GM10266 (cell line): ENCODE data around the gene DAB1.
A peak's percentile ranks its signal among the peaks of the same experiment; 100 is the strongest.

ENCODE experiments used
- DNase-seq: peaks from one replicate; pipeline ENCODE4 v3.0.0; 2012; ENCODE audit errors: extremely low spot score
- TF ChIP-seq, protein P1 (sequence below): IDR thresholded peaks from 2 replicates; pipeline ENCODE4 v1.5.1; 2012; ENCODE audit warnings: mild to moderate bottlenecking, low read depth; ENCODE audit not compliant: control insufficient read depth, insufficient read depth; ENCODE audit errors: missing control alignments

Gene DAB1

DNA sequence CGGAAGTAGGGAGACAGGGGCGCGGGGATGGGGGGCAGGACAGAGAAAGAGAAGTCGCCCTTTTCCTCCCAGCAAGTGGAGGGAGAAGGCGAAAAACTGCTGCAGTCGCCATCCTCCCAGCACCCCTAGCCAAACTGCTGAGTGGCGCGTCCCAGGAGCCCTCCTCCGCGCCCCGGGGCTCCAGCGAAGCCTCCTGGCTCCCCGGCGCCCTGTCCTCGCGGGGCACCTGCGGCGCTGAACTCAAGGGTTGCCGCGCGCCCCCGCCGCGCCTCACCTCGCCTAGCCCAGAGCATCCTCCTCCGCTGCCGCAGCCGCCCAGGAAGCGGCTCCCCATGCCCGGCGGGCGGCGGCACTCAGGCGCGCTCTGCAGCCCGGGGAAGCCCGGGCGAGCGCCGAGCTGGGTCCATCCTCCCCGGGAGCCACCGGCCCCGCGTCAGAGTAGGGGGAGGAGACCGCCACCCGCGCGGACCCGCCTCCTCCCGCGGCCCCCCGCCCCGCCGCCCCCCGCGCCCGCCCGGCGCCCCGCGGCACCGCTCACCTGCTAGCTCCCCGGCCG, at the start of gene DAB1:
TSS of gene DAB1 (minus strand) at position 405 of the 556 bp plus-strand sequence. CDS start 133,030 bp downstream, outside the sequence.
- TF ChIP-seq, protein P1, sequence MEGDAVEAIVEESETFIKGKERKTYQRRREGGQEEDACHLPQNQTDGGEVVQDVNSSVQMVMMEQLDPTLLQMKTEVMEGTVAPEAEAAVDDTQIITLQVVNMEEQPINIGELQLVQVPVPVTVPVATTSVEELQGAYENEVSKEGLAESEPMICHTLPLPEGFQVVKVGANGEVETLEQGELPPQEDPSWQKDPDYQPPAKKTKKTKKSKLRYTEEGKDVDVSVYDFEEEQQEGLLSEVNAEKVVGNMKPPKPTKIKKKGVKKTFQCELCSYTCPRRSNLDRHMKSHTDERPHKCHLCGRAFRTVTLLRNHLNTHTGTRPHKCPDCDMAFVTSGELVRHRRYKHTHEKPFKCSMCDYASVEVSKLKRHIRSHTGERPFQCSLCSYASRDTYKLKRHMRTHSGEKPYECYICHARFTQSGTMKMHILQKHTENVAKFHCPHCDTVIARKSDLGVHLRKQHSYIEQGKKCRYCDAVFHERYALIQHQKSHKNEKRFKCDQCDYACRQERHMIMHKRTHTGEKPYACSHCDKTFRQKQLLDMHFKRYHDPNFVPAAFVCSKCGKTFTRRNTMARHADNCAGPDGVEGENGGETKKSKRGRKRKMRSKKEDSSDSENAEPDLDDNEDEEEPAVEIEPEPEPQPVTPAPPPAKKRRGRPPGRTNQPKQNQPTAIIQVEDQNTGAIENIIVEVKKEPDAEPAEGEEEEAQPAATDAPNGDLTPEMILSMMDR = no peak
- peak; percentile 17 for DNase-seq

GRCh38 chr1:57473448-57473847, 49.6 kb upstream of the DAB1 start:
- TF ChIP-seq, protein P1 = no peak
- no peak for DNase-seq

DNA sequence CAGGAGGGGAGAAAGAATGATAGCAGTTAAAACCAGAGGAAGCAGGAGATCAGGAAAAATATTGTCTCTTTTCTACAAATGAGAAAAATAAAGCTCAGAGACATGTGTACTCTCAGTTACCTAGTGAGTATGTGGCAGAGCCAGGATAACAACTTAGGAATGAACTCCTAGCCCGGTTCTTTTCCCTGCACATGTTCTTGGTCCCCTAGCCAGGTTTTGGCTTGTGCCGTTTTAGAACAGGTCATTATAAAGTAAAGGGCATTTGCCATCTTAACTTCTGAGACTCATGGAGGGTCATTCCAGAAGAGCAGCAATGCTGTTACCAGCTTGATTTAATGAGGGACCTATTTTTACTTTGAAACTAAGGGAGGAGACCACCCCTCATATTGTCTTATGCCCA, 48.1 kb upstream of the DAB1 start:
- DNase-seq = no peak
- TF ChIP-seq, protein P1 = no peak

GRCh38 chr1:57470036-57470435, 46.2 kb upstream of the DAB1 start:
- no peak for DNase-seq
- TF ChIP-seq, protein P1 = no peak

DNA sequence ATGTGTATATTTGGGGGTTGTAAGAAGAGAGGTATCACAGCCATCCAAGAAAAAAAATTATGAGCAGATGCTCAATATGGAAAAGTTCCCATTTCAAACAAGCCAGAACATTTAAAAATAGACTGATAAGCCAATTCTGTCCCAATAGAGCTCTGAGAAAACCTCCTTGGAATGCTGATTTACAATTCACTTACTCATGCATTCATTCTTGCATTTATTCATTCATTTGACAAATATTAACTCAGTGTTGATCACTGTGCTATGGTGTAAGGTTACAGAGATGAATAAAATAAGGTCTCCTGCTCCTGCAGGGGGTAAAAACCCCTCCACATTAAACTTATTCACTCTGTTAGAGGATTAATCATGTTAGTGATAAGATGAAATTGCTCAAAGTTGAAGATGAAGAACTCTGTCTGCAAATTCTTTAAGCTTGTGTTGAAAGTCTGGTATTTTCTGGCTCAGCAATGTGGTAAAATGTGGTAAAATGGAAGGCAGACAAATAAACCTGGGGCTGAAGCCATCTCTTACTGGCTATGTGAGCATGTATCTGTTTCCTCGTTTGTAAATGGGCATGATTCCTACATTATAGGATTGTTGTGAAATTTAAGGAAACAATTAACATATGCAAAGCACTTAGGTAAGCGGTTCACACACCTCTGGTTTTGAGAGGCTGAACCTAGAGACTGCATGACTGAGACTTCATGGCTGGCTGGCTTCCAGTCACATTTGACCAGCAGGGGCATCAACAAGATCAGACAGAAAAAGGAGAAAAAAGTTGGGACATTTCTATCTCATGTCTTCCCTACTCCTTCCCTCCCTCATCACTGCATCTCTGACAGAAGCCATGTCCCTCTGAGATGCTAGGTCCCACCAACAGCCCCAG, 45.0 kb upstream of the DAB1 start:
- TF ChIP-seq, protein P1 = no peak

DNA sequence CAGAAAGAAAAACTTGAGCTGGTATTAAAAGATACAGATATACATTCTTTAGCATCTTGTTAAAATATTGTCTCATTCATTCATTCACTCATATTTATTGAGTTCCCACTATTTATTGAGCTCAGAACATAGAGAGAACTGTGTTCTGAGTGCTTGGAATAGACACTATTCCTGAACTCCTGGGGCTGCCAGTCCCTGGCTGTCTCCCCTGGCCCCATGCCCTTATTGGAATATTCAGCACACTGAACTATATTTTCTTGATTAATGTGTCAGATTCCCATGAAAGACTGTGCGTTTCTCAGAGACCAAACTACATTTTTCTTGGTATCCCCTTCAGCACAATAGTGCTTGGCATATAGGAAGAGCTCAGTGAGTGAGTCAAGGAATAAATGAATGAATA, 44.0 kb upstream of the DAB1 start:
- DNase-seq = no peak
- TF ChIP-seq, protein P1 = no peak

More for the DNA sequence above, 45.0 kb upstream of the DAB1 start:
- DNase-seq = no peak

DNA sequence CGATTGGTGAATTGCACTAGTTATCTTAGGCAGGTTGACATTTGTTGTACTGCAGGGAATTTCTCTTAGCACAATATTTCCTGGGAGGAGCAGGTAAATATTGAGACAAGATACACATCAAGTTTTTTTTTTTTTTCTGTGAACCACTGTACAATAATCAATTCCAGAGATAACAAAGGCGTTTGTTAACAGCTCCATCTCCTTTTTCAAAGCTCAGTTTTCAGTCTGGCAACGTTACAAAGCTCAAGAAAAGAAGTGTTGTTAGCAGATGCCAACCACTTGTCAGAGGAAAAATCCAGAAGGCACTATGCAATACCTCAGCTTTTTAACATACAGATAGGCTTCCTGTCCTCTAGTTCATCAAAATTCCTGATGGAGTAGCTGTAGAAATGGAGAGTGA, 40.9 kb upstream of the DAB1 start:
- DNase-seq = no peak
- TF ChIP-seq, protein P1 = no peak
